GM23338 (cell line): Measurements from ENCODE around the gene ADCY1.

Experiments used
- CREB1 ChIP-seq: fragments of 250-450 bp; sonication (Bioruptor Pico); IDR thresholded peaks from 2 replicates; pipeline ENCODE4 v1.5.0; 2020; ENCODE audit warnings: low read depth, mild to moderate bottlenecking, moderate library complexity
- CTCF ChIP-seq, 2 experiments: fragments of 200-600 bp in 1 of 2; sonication (generic) in 1 of 2; conservative IDR thresholded peaks; 2 replicates each; pipeline versions ENCODE4 v1.5.1 to v1.6.1; 2016 to 2017; ENCODE audit warnings: antibody characterized with exemption in 2 of 2, low read depth in 2 of 2, mild to moderate bottlenecking in 2 of 2, moderate library complexity in 1 of 2
- EZH2 ChIP-seq: fragments of 200-600 bp; sonication (generic); IDR thresholded peaks from one replicate; pipeline ENCODE4 v1.8.0; 2017; ENCODE audit warnings: antibody characterized with exemption, mild to moderate bottlenecking, low read depth; ENCODE audit not compliant: unreplicated experiment
- EZH2phosphoT487 ChIP-seq: fragments of 200-600 bp; sonication (generic); IDR thresholded peaks from one replicate; pipeline ENCODE4 v1.8.1; 2018; ENCODE audit warnings: antibody characterized with exemption; ENCODE audit not compliant: unreplicated experiment
- POLR2AphosphoS5 ChIP-seq: IDR thresholded peaks from 2 replicates; pipeline ENCODE4 v1.6.1; 2016; ENCODE audit warnings: antibody characterized with exemption, low read depth
- REST ChIP-seq: IDR thresholded peaks from one replicate; pipeline ENCODE4 v1.6.1; 2018; ENCODE audit warnings: antibody characterized with exemption; ENCODE audit not compliant: unreplicated experiment
- STAT1 ChIP-seq: IDR thresholded peaks from one replicate; pipeline ENCODE4 v1.6.1; 2016; ENCODE audit warnings: antibody characterized with exemption; ENCODE audit not compliant: unreplicated experiment
- ZNF114 ChIP-seq: fragments of 250-450 bp; sonication (Bioruptor Pico); IDR thresholded peaks from 2 replicates; pipeline ENCODE4 v1.5.0; 2020; ENCODE audit warnings: mild to moderate bottlenecking, moderate library complexity

- no peak for TF ChIP-seq CTCF (conservative IDR thresholded peaks at IDR 0.05; ENCODE audit: low read depth in 2 of 2)
- no peak for TF ChIP-seq POLR2AphosphoS5
- no peak for TF ChIP-seq EZH2
- TF ChIP-seq EZH2phosphoT487, result no peak
- TF ChIP-seq REST, result no peak
- TF ChIP-seq STAT1, result no peak
- no peak for TF ChIP-seq CREB1 (CRISPR knock-in tag)
- TF ChIP-seq ZNF114 (CRISPR knock-in tag), result no peak
Observed at GRCh38 chr7:45563941-45564461, 10.2 kb upstream of the ADCY1 start.
